Effector CD4-positive, alpha-beta T cell (primary cell): Measurements from ENCODE around the gene SLC13A1. TPM values are rescaled to one million over a fixed set of nuclear protein-coding genes. Genes with fewer than 3 reads are reported as not detected.
"Not testable (repeated sequence)": the region's sequence is repeated elsewhere in the genome, so short reads cannot be mapped to it uniquely, and the experiment has no call there.

Source experiments
- DNase-seq: peaks from one replicate; pipeline ENCODE4 v3.0.0-alpha.2; 2020
- total RNA-seq: gene quantifications from one replicate; lab custom pipeline; 2026; lab: John Stamatoyannopoulos, UW

The SLC13A1 gene, protein sequence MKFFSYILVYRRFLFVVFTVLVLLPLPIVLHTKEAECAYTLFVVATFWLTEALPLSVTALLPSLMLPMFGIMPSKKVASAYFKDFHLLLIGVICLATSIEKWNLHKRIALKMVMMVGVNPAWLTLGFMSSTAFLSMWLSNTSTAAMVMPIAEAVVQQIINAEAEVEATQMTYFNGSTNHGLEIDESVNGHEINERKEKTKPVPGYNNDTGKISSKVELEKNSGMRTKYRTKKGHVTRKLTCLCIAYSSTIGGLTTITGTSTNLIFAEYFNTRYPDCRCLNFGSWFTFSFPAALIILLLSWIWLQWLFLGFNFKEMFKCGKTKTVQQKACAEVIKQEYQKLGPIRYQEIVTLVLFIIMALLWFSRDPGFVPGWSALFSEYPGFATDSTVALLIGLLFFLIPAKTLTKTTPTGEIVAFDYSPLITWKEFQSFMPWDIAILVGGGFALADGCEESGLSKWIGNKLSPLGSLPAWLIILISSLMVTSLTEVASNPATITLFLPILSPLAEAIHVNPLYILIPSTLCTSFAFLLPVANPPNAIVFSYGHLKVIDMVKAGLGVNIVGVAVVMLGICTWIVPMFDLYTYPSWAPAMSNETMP
- total RNA-seq, result not detected

- DNase-seq, result no peak
Measured at GRCh38 chr7:123199883-123200282, at the start of gene SLC13A1. SLC13A1 (minus strand) TSS chr7:123199969; CDS start chr7:123199946, 23 bp downstream.

GRCh38 chr7:123244768-123245167 lies 45.0 kb upstream of the SLC13A1 start:
- DNase-seq, result no peak

GRCh38 chr7:123242467-123243092 lies 42.8 kb upstream of the SLC13A1 start:
- DNase-seq, result no peak

DNA sequence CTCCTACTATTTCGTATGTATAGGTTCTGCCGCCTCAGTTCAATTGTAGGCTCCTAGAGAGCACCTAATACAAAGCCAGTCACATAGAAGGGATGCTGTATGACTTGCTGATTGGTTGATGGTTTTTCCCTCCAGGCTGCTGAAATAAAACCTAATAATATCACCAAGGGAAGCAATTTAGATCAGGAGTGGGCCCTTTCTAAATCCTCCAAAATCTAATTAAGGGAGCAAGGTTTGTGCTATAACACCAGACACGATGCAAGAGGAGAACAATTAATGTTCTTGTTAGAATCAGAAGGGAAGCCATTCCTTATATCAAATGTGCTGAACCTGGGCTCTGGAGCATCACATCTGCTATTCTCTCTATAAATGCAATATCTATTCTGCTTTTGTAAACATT lies 42.0 kb upstream of the SLC13A1 start:
- no peak for DNase-seq

DNA sequence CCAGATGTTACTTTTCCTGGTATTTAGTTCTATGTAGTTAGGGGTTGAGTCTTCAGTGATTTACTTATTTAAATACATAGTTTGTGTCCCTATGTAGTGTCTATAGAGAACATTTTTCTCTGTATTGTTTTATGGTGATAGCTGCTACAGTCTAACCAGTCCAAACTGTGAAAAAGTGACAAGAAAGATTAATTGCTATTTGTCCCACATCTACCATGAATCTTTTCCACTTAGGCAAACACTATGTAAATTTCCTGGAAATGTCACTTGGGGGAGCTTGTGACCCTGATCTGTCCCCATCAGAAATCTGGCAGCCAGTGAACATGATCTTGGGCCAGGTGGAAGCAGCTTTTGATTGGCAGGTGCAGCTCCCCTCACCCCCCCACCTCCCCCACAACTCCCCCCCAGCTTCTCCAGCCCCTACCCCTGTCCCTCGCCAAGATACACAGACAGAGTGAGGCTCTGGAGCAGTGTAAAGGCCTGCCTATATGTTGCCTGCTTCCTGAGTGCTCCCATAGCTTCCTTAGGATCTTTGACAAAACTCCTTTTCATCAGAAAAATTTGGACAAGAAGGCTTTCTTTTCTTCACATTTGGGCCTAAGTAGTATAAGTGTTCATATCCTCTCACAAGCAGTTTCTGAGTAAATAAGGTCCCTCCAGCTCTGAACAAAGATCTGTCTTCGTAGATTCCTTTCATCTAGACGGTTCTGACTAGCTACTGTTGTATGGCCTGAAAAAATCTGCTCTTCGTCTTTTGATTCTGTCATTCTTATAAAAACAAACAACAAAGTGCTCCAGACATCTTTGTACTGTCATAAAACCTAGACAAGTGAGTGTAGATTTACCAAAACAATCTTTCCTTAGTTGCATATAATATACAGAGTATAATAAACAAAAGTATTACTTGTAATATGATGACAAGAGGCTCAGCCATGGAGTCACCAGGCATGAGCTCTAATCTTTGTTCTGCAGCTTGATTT lies 31.5 kb upstream of the SLC13A1 start:
- no peak for DNase-seq

DNA sequence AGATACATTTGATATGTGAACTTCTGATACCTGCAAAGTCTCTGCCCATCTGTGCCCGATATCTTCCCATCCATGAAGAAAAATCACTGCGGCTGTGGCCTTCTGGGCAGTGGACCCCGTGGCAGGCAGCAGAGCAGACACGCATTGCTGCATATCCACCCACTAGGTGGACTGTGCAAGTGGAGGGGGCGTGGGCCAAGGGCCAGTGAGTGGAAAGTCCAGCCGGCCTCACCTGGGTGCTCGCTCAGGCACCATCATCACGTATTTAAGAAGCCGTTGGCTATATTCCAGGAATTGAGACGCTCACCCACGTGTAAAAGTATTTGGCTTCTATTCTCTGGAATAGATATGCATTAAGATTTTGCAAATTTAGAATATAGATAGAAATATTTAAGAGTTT lies 30.8 kb upstream of the SLC13A1 start:
- no peak for DNase-seq

GRCh38 chr7:123230147-123230546 lies 30.4 kb upstream of the SLC13A1 start:
- no peak for DNase-seq

GRCh38 chr7:123229426-123229825 lies 29.7 kb upstream of the SLC13A1 start:
- no peak for DNase-seq

DNA sequence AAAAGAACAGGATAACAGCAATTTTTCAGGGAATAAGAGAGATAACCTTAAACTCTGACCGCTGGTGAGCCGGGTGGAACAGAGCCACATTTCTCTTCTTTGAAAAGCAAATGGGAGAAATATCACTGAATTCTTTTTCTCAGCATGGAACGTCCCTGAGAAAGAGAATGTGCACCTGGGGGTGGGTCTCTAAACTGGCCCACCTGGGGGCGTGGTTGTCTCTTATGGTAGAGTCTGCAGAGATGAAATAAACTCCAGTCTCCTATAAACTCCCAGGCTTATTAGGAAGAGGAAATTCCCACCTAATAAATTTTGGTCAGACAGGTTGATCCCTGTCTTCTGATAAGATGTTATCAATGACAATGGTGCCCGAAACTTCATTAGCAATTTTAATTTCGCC lies 27.9 kb upstream of the SLC13A1 start:
- DNase-seq, result not testable (repeated sequence)

DNA sequence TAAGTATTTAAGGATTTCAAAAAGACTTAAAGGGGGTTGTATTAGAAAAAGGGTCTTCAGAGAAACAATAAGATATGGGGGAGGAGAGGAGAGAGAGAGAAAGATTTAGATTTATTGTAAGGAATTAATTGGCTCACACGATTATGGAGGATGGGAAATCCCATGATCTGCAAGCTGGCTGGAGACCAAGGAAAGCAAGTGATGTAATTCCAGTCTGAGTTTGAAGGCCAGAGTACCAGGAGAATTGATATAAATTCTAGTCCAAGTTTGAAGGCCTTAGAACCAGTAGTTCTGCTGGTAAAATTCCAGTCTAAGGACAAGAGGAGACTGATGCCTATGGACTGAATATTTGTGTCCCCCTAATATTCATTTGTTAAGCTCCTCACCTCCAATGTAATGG lies 20.6 kb upstream of the SLC13A1 start:
- no peak for DNase-seq

- DNase-seq, result no peak
Measured at GRCh38 chr7:123218866-123219265, 19.1 kb upstream of the SLC13A1 start.

GRCh38 chr7:123216825-123217224 lies 17.1 kb upstream of the SLC13A1 start:
- DNase-seq, result no peak

GRCh38 chr7:123215350-123215749 lies 15.6 kb upstream of the SLC13A1 start:
- no peak for DNase-seq

GRCh38 chr7:123211545-123211944 lies 11.8 kb upstream of the SLC13A1 start:
- no peak for DNase-seq

DNA sequence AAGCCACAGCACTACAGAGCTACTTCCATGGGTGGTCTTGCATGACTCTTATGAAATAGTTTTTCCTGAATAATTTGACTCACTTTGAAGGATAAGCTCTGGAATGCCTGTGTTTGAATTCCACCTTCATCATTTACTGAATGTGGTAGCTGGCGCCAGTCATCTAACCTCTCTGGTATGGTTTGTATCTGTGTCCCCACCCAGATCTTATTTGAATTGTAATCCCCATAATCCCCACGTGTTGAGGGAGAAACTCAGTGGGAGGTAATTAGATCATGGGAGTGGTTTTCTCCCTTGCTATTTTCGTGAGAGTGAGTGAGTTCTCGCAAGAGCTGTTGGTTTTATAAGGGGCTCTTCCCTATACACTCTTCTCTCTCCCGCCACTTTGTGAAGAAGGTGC lies 11.2 kb upstream of the SLC13A1 start:
- no peak for DNase-seq

DNA sequence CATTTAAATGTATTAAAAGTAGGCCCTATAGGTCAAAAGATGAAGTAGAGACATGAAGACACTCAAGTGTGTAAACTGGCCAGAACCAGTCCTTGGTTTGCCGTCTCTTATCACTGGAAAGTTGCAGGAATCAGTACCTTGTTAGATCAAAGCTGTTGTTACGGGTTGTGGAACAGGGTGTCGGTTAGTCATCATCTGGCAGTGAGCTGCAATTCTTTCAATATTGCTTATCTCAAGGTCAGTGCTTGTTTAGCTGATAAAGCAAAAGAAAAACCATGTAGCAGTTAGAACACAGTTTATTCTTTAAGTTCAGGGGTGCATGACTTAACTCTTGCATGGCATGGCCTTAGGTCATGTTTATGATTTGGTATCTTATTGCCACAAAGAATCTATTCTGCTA lies 10.0 kb upstream of the SLC13A1 start:
- DNase-seq, result no peak

- DNase-seq, result no peak
Measured at GRCh38 chr7:123208793-123209192, 9.0 kb upstream of the SLC13A1 start.

GRCh38 chr7:123204206-123204835 lies 4.6 kb upstream of the SLC13A1 start:
- DNase-seq, result no peak

GRCh38 chr7:123201901-123202300 lies 2.1 kb upstream of the SLC13A1 start:
- DNase-seq, result no peak

GRCh38 chr7:123198668-123199652 lies 809 bp downstream of the SLC13A1 start:
- DNase-seq, result no peak

DNA sequence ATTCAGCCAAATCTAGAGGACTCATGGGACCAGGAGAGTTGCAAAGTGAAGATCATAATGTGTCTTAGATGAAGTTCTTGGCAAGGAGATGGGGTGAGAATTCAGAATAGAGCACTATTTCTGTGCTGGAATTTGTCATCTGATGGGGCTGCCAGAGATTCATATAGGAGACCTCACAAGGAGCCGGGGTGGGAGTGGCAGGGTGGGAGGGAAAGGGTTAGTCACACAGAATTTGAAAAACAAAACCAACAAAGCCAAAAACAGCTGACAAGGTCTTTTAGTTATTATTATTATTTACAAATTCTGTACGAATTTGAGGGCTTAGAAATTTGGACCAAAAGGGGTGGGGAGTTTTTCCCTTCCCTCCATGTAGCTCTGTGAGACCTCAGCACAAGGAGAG lies 1.7 kb downstream of the SLC13A1 start:
- no peak for DNase-seq
